Lower leg skin (tissue), 3 donors: Measurements from ENCODE around the gene CABP4.

Experiments used
- POLR2A ChIP-seq, 2 donors: fragments of 450-650 bp; IDR thresholded peaks; one replicate each; pipeline ENCODE4 v1.6.1; 2016 to 2017; ENCODE audit warnings: antibody characterized with exemption in 2 of 2, mild to moderate bottlenecking in 1 of 2, moderate library complexity in 1 of 2
- TF ChIP-seq, protein P1 (sequence below), 3 donors: fragments of 450-650 bp; IDR thresholded peaks; one replicate each; pipeline ENCODE4 v1.5.1; 2016; ENCODE audit warnings: antibody characterized with exemption in 3 of 3, mild to moderate bottlenecking in 3 of 3, moderate library complexity in 2 of 3

DNA sequence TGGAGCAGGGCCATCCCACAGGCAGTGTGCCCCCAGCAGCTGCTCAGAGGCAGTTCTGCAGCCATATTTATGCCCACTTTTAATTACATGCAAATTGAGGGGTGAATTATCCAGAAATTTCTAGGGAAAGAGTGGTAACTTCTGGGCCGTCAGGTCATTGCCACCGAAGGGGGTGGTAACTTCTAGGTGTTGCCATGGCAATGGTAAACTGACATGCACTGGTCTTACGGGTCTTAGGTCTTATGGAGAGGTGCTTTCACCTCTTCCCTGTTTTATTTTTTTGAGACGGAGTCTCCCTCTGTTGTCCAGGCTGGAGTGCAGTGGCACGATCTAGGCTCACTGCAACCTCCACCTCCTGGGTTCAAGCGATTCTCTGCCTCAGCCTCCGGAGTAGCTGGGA is 17.7 kb downstream of the CABP4 start:
- TF ChIP-seq, protein P1, sequence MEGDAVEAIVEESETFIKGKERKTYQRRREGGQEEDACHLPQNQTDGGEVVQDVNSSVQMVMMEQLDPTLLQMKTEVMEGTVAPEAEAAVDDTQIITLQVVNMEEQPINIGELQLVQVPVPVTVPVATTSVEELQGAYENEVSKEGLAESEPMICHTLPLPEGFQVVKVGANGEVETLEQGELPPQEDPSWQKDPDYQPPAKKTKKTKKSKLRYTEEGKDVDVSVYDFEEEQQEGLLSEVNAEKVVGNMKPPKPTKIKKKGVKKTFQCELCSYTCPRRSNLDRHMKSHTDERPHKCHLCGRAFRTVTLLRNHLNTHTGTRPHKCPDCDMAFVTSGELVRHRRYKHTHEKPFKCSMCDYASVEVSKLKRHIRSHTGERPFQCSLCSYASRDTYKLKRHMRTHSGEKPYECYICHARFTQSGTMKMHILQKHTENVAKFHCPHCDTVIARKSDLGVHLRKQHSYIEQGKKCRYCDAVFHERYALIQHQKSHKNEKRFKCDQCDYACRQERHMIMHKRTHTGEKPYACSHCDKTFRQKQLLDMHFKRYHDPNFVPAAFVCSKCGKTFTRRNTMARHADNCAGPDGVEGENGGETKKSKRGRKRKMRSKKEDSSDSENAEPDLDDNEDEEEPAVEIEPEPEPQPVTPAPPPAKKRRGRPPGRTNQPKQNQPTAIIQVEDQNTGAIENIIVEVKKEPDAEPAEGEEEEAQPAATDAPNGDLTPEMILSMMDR (IDR thresholded peaks at IDR 0.05), result no peak
- no peak for TF ChIP-seq POLR2A (IDR thresholded peaks at IDR 0.05)
